BJ (cell line): ENCODE results near the gene NDUFS8. TPM values are rescaled to one million over a fixed set of nuclear protein-coding genes. Genes with fewer than 3 reads are reported as not detected.

Source experiments
- CTCF ChIA-PET: fragments of 350-600 bp; formaldehyde crosslinking; extraction: SDS; loops from one replicate; lab custom pipeline; 2021; ENCODE audit warnings: antibody characterized with exemption, inconsistent platforms; lab: Yijun Ruan, JAX
- POLR2A ChIA-PET: fragments of 300-600 bp; sonication (Branson Sonifier 250); formaldehyde crosslinking; extraction: SDS; loops from one replicate; lab custom pipeline; 2021; ENCODE audit warnings: antibody characterized with exemption; lab: Charles Lee
- DNase-seq: peaks from one replicate; pipeline ENCODE4 v3.0.0-alpha.2; 2011; ENCODE audit warnings: low read depth
- H3K27me3 ChIP-seq: 2 replicates; pipeline ENCODE4 v1.6.0; 2011; ENCODE audit warnings: low read length; ENCODE audit not compliant: control insufficient read depth, insufficient read depth
- H3K36me3 ChIP-seq: 2 replicates; pipeline ENCODE4 v1.5.1; 2011; ENCODE audit warnings: low read length; ENCODE audit not compliant: control insufficient read depth, insufficient read depth
- H3K4me3 ChIP-seq: 2 replicates; pipeline ENCODE4 v1.5.1; 2011; ENCODE audit warnings: low read depth, mild to moderate bottlenecking, control low read depth, low read length
- CTCF ChIP-seq: IDR thresholded peaks from 2 replicates; pipeline ENCODE4 v1.5.1; 2011; ENCODE audit warnings: low read depth, mild to moderate bottlenecking, control low read depth, inconsistent platforms, low read length, moderate library complexity; ENCODE audit not compliant: insufficient read depth
- polyA plus RNA-seq: library from polyadenylated mRNA; depleted of rRNA; stranded (reverse); fragments of >200 nt; gene quantifications from 2 replicates; pipeline ENCODE4 v1.2.3, GENCODE V29; 2011

NDUFS8 gene
- polyA plus RNA-seq, 1 experiment = 101 TPM

DNA sequence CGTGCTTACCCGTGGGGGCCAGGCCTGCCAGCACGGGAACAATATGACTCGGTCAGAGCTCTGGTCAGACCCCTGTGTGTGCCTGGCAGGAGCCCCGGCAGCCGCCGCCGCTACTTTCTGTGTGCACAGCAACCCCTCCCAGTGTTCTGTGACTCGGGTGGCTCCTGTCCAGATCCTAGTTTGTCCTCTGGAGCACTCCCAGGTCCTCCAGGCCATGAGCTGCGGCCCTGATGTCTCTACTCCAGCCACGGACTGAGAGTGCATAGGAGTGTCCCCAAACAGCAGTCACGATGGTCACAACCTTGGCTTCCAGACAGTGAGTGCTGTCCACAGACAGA is 3.2 kb downstream of the NDUFS8 start:
- ChIA-PET POLR2A (no interaction called here), CTCF (no interaction called here)
- DNase-seq = no peak
- no peak overlapping the region for H3K4me3 ChIP-seq
- no peaks in the 10 kb centered on the region for H3K27me3 ChIP-seq
- TF ChIP-seq CTCF = no peak
- H3K36me3 ChIP-seq = peaks cover 17% of the 10 kb centered on the region

- no peak for DNase-seq
- Histone ChIP-seq H3K27me3 (no peaks in the 10 kb centered on the region), H3K4me3 (no peak overlapping the region), H3K36me3 (peaks cover 17% of the 10 kb centered on the region)
- no peak for TF ChIP-seq CTCF
- ChIA-PET POLR2A (interaction anchor here (0.7 kb wide), 1 partner anchor 345 kb away, joined by 16 read pairs; no protein-coding TSS in a partner anchor), CTCF (no interaction called here)
Measured at GRCh38 chr11:68035266-68035876, 4.9 kb downstream of the NDUFS8 start.

DNA sequence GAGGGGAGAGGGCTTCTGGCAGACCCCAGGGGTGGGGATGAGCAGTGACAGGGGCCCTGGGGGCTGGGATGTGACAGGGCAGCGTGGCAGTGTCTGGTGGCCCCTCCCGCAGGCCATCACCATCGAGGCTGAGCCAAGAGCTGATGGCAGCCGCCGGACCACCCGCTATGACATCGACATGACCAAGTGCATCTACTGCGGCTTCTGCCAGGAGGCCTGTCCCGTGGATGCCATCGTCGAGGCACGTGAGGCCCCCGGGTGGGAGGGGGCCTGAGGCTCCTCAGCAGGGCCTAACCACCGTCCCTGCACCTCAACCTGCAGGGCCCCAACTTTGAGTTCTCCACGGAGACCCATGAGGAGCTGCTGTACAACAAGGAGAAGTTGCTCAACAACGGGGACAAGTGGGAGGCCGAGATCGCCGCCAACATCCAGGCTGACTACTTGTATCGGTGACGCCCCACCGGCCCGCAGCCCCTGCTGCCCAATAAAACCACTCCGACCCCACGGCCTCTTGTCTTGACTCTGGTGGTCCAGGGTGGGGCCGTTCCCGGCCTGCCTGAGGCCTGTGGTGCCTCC is 5.7 kb downstream of the NDUFS8 start:
- DNase-seq = no peak
- no peak overlapping the region for H3K4me3 ChIP-seq
- no peaks in the 10 kb centered on the region for H3K27me3 ChIP-seq
- H3K36me3 ChIP-seq = peaks cover 18% of the 10 kb centered on the region
- ChIA-PET POLR2A (no interaction called here), CTCF (no interaction called here)
- no peak for TF ChIP-seq CTCF

- H3K36me3 ChIP-seq = peaks cover 18% of the 10 kb centered on the region
- no peaks in the 10 kb centered on the region for H3K27me3 ChIP-seq
- H3K4me3 ChIP-seq = no peak overlapping the region
- no peak for DNase-seq
- TF ChIP-seq CTCF = no peak
- ChIA-PET CTCF (interaction anchor here (1.6 kb wide), 1 partner anchor 22 kb away, joined by 3 read pairs; no protein-coding TSS in a partner anchor), POLR2A (no interaction called here)
Measured at GRCh38 chr11:68036717-68037239, 6.3 kb downstream of the NDUFS8 start.

DNA sequence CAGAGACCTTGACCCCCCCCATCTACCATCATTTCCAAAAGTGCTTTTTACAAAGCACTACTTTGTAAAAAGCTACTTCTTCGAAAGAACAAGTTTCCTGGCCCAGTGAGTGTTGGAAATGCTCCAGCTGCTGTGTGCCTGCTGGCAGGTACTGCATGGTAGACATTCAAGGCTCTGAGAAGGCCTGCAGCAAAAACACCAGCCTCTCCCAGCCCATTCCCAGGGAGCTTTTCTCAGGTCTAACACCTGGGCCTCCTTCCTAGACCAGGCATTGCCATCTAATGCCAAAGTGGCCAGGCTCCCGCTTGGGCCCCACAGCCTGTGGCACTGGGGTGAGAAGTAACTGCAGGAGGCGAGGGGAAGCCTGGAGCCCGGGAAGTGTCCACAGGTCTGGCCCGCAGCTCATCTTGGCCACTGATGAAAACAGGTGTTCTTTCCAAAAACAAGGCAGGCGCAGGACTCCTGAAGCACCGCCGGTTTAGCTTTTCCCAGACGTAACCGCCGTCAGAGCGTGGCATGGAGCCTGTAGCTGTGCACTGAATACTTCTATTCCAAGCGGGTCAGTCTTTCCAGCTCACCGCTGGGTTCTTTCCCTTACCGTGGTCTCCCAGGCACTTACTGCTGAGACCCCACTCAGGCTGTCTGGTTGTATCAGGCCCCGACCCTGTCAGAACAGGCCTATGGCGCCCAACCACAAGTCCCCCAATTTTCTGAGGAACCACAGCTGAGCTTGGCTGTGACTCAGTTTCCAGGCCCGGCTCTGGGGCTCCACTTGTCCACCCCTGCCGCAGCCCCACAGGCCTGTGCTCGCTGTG is 7.1 kb downstream of the NDUFS8 start:
- ChIA-PET CTCF (interaction anchor here (1.6 kb wide), 1 partner anchor 23 kb away, joined by 3 read pairs; no protein-coding TSS in a partner anchor), POLR2A (no interaction called here)
- Histone ChIP-seq H3K4me3 (no peak overlapping the region), H3K27me3 (no peaks in the 10 kb centered on the region), H3K36me3 (peaks cover 21% of the 10 kb centered on the region)
- TF ChIP-seq CTCF = no peak
- DNase-seq = no peak
